Stimulated activated CD4-positive, alpha-beta T cell treated with anti-CD3 and anti-CD28 coated beads, Interleukin-4, amount 100 ng/mL, for 1 hour (primary cell): ENCODE measurements around the gene NOL11.
"Not testable (repeated sequence)": the region's sequence is repeated elsewhere in the genome, so short reads cannot be mapped to it uniquely, and the experiment has no call there.

Experiments
- DNase-seq: peaks from one replicate; pipeline ENCODE4 v3.0.0-alpha.2; 2020

Gene NOL11

DNA sequence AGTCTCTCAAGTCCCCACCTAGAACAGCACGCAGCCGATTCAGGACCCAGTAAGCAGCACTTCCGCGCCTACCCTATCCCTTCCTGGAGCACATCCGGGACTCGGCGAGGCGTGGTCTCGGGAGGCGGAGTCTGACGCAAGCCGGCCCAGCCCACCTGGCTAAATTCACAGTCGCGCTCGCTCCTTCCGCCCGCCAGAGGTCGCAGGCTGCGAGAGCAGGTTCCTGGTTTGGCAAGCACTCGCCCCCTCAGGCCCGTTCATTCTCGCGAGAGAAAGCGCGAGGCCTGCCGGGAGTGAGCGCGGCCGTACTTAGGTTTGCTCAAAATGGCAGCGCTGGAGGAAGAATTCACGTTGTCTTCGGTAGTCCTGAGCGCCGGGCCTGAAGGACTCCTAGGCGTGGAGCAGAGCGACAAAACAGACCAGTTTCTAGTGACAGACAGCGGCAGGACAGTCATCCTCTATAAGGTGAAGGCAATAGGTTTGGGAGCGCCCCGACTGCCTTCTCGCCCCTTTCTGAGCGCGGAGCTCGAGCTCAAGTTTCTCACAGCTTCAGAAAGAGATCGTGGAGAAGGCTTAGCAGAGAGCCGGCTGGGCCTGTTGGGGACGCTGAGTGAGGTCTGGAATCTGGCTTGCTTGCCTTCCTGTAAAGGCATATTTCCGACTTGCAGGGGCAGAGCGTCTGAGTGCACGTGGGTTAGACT, at the start of gene NOL11:
NOL11 (plus strand) TSS at position 313 of the 701 bp plus-strand sequence; CDS start at position 325, 12 bp downstream.
- DNase-seq = peak; percentile 99

DNA sequence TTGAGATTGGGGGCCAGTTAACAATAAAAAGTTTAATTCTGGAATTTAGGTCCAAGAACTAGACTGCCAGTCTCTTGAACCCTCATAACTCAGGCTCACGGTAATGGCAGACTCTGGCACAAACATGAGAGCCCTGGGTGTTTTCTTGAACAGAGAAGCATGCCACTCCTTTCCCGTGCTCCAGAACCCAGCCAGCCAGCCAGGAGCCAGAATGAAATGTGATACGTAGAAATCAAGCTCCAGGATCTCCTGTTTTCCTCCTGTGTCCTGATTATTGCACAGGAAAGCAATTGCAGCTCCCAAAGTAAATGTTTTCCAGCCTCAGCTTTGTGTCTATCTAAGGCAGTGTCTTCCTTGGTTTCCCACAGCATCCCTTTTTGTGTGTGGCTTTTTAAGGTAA, 46.2 kb upstream of the NOL11 start:
- no peak for DNase-seq

DNA sequence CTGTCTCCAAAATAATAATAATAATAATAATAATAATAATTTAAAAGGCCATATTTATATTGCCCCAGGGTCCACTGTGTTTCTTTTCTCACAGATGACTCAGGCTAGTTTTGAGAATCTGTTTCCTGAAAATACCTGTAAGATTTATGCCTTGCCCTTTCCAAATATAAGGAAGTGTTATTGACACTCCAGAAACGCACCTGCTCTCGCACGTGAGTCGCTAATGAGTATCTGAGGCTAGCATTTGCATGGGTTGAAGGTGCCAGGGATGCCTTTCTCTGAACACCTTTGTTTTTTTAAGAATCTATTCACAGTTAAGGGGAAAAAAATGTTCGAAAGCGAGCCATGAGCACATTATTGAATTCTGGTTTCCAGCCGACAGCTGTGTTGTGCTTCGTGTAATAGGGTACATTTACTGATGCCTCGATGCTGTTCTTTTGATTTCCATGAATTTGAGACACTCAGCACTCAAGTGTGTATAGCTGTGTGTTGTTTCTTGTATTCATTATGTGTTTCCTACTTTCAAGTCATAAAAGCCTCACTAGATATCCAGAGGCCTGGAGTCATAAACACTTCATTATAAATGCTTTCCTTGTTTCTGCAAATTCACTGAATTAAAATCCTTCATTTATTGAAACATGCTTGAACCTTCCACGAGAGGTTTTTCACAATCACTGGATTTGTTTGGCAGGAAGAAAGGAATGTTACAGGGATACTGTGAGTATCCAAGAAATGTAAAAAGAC, 45.0 kb upstream of the NOL11 start:
- no peak for DNase-seq

DNA sequence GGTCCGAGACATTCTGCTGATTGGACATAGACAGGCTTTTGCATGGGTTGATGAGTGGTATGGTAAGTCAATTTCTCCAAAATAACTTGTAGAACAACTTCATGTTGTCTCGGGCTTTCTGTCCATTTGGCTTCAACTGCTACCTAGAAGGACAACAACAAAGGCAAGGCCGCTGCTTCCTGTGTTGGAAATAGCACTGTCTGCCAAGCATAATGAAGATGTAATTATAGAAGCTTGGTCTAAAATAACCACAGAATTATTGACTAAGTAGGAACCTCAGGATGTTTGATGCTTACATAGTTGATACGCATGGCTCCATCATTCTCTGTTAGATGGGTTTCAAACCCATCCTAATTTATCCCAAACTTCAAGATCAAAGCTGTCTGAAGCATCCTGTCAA, 42.3 kb upstream of the NOL11 start:
- DNase-seq = no peak

DNA sequence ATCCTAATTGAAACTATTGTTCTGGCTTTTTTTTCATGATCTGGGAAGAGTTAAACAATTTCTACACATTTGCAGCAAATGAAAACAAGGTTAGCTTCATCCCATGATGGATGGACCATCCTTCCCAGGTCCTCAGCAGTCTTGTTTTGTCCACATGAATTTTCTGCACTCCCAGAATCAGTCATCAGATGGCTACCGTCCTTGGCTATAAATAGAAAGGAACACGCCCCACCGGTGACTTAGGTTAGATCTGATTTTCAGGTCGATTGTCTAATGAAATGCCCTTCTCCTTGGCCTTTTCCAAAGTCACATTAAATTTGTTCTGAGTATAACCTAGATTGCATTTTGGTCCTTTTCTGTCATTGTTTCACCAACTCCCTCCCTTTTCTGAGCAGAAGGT, 41.4 kb upstream of the NOL11 start:
- DNase-seq = no peak

DNA sequence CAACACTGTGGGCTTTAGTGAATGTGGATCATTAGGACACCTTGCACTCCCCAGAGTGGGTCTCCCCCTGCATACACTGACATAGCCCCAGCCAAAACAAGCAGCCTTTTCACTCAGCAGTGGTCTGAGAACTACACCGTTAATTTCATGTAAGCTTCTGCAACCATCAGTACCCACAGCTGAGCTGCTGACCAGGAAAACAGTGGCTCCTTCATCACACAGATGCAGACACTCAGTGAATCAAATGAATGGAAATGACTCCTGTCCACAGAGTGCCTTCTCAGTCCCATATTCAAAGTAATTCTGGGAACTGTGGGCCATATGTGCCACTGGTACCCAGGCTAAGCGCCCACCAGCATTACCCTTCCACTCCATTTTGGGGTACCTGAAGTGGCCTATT, 39.3 kb upstream of the NOL11 start:
- no peak for DNase-seq

DNA sequence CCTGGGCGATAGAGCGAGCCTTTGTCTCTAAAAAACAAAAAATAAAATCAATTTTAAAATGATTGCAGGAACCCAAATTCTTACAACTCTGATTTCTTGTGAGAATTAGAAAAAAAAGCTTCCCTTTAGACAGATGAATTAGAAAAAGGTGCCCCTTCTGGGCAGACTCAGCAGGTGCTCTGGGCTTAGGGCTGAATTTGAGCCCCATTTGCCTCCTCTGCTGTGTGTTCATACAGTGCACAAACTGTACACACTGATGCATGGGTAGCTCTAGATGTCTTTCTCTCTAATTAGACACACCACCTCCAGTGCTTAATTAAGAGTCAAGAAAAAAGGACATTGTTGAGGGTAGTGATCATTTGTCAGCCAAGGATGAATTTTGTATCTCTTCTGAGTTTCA, 38.5 kb upstream of the NOL11 start:
- no peak for DNase-seq

DNA sequence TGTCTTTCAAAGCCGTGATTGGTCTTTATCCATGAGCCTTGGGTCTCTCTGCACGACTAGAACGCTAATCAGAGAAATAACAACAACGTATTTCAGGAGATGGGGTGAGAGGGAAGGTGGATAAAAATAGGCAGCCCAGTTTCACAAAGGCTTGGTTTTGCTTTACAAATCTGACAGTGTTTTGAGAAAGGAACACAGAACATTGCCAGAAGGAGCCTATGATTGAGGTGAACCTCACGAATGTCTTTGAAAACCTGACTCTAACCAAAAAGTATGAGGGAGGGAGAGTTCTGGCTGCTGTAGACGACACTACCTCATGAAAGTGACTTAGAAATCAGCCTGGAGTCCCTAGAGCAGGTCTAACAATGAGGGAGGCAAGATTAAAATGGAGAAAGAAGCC, 38.0 kb upstream of the NOL11 start:
- DNase-seq = no peak

DNA sequence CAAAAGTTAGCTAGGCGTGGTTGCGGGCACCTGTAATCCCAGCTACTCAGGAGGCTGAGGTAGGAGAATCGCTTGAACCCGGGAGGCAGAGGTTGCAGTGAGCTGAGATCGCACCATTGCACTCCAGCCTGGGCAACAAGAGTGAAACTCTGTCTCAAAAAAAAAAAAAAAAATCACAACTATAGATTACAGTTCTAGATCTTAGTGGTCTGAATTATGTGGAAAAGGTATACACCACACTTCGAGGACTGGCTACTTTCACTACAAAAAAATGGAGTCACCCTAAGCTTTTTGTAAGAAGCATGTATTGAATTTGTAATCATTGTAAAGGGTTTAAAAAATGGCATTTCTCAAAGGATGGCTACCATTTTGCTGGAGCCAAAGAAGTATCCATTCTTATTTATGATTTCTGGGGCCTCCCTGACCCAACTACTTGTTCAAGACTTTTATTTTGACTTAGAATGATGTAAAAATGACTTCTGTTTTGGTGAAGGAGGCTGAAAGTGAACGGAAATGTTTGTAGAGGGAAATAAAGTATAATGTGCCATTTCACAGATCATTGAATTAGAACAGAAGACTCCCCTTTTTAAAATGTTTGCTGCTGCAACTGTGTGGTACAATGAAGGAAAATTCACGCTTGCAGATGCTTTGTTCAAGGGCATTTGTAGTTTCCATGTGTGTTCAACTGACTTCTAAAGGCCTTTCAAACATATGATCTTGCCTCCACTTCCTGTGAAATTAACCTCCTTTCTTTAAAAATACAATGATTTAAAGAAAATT, 37.1 kb upstream of the NOL11 start:
- no peak for DNase-seq

DNA sequence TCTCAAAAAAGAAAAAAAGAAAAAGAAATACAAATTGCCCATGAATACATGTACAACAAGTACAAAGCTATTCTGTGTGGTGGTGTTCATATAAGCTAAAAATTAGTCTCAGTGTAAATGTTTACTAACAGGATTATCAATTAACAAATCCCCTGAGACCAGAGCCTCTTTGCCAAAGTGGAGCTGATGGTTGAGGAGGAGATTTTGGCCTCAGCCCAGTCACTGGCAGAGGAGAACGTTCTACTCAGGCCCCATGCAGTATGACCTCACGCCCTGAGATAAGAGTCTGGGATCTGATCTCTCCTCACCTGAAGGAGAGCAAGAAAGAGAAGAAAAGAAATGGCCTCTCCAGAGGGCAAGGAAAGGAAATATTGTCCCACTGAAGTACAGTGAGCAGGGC, 35.5 kb upstream of the NOL11 start:
- DNase-seq = no peak

DNA sequence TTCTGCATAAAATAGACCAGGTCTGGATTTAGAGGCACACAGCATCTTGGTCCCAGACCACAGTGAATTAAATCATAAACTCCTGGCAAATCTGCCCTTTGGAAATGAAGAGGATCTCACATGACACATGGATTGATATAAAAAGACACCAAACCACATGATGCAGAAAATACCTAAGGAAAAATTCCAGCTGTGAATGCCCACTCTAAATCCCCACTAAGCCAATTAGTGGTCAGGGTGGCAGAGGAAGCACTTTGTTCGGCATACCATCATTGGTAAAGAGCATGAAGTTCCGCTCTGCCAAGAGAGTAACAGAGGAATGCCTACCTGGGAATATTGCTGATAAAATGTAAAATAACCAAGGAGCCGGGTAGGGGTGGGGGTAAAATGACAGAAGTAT, 32.4 kb upstream of the NOL11 start:
- no peak for DNase-seq

DNA sequence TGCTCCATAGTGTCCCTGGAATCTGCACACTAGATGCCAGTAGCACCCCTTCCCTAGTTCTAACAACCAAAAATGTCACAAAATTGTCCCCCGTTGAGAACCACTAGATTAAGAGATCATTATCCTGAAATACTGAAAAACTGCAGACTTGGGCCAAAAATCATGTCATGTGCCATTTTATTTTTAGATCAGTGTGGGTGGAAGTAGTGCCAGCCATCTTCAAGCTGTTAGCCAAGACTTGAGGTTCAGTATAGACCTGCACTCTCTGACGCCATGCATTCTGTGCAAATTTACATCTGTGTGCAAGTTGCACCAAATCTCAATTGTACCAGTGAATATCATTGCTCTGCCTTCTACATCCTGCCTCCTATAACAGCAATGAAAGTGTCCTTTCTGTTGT, 31.5 kb upstream of the NOL11 start:
- DNase-seq = no peak

DNA sequence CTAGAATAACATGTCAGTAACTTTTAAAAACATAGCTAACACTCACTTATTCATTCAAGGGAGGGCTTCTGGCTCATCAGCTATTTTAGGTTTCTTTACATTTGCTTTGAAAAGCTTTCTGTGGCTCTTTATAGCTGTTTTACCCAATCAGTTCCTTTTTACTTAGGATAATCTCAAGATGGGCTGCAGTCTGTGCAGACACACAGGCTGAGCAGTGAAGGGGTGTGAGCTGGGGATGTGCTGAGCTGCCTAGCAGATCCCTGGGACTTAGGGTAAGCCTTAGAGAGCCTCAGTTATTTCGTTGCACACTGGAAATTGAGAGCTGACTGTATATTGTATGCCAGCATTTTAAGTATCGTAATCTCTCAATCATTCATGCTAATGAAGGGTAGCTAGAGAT, 30.2 kb upstream of the NOL11 start:
- no peak for DNase-seq

DNA sequence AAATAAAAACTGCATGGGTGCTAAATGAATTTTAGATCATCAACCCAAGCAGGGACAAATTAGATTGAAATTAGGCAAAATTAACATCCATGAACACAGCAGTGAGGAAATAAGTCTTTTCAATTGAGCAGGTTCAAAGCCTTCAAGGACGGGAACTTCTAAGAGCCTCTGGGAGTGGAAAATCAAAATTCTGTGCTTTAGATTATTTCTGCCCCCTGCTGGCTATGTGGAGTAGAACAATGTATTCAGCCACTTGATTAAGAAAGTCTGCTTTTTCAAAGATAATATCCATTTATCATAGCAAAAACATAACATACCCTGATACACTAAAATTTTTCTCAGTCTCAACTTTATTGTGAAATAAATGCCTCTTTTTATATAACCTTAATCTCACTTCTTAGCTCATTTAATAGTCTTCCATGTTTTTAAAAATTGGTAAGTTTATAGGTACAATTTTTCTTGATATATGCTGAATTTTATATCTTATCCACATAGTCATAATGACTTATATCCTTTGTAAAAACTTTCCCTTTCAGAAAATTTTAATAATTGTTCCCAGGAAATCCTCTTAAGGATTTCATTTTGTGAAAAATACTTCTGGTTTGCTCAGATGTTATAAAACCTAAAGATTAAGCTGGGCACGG, 28.1 kb upstream of the NOL11 start:
- peak; percentile 7 for DNase-seq

DNA sequence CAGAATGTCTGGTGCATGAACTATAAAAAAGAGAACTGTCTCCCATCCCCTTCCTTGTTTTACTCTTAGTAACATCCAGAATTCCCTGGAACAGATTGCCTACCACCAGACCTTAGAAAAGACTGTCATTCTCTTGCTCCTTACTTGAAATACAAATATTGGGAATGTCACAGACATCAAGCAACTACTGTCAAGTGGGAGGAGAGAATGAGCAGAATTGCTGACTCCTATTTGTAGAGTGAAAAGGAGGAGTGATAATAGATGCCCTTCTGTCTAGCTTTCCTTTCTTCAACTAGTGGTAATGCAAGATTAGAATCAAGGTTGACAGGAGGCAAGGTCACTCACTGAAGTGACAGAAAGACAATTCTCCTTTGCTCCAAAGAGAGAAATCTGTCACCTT, 23.9 kb upstream of the NOL11 start:
- DNase-seq = no peak

DNA sequence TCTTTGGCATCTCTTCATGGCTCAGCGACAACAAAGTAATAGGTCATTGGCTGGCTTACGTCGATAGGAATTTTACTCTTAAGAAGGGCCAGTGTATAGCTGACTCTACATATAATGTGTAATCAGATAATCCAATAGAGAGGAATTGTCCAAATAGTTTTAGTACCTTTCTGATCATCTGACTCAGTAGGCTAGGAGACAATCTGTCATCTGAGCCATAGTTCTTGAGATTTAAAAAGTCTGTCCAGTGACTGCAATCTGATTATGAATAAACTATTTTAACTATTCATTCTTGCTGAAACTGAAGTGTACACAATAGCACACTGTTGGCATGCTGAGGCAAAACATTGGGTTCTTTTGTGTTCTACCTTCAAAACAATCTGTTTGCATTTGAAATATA, 21.4 kb upstream of the NOL11 start:
- DNase-seq = no peak

DNA sequence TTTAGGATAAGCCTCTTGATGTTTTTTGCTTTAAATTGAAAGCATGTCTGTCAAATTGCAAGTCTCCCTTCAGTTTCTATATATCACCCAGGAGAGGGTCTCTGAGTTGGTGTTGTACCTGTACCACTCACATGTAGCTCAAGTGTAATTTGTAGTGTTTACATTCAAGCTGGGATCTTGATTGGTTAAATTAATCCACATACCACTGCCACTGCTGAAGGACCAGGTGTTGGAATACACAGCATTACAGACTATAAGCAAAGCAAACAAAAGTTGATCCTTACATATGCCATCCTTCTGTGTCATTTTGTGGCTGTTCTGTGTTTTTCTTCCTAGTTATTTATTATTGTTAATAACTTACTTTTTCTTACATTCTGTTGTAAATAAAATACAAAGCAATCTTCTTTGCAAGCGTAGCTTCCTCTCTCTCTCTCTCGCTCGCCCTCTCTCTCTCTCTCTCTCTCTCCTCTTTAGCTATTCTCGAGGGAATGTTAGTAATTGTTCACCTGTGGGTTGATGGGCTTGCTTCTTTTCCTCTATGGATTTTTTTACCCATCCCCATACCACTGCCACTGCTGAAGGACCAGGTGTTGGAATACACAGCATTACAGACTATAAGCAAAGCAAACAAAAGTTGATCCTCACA, 20.8 kb upstream of the NOL11 start:
- no peak for DNase-seq

DNA sequence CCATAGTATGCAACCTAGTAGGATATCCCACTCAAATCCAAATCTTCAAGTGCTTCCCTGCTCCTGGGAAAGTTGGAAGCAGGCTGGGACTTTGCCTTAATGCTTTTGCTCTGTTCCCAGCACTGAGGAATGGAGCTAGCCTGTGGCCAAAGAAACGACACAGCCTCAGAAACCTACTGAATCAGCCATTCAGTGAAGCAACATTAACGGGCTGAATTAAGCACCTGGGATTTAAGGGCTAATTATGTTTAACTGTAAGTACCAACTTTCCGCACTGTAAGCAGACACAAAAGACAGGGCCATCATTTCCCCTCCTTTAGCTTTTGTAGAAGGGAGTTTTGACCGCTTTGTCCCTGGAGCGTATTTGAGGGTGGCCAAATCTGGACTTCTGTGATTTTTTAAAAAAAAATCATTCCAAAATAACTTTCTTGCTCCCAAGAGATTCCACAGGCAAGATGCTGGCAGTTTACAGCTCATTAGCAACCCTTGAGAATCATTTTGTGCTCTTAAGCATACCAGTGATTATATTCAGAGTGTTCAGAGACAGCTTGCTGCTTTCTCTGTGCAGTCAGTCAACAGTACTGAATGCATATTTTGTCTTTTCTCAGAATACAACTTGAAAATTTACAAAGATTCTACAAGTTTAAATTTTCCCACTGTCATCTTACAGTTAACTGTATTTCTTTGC, 17.6 kb upstream of the NOL11 start:
- no peak for DNase-seq

DNA sequence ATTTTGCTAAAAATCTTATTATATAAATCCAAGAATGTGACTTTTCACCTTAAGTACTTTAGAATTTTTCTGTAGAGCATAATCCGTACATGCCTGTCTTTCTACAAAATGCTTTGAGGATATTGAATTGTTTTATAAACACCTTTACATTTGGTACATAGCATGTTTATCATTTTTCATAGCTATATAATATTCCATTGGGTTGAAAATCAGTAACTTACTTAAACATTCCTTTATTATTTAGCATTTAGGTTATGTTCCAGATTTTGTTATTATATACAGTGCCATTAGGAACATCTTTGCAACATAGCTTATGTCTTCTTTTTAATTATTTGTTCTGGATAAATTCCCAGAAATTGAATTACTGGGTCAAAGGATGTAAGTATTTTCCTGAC, 17.0 kb upstream of the NOL11 start:
- DNase-seq = no peak

DNA sequence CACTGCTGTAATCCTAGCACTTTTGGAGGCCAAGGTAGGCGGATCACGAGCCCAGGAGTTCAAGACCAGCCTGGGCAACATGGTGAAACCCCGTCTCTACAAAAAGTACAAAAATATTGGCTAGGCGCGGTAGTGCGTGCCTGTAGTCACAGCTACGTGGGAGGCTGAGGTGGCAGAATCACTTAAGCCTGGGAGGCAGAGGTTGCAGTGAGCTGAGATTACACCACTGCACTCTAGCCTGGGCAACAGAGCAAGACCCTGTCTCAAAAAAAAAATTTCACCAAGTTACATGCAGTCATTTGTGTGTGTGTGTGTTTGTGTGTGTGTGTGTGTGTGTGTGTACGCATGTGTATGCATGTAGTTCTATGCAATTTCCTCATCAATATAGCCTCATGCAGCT, 14.9 kb upstream of the NOL11 start:
- DNase-seq = not testable (repeated sequence)

DNA sequence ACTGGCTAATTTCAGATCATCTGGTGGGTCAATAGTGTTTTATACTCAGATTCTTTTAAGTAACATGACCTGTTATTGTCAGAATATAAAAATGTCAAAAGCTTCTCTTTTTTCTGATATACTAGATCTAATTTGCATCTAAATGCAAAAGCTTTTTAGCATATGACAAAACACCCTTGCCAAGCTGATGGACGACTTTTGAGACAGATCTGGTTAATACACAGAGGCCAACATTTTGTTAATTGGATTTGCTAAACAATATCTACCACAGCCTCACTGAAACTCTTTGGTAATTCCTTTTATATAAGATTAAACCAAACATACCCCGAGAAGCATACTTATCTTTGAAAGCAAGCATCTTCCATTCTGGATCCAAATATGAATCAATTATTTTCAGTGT, 10.3 kb upstream of the NOL11 start:
- DNase-seq = no peak

DNA sequence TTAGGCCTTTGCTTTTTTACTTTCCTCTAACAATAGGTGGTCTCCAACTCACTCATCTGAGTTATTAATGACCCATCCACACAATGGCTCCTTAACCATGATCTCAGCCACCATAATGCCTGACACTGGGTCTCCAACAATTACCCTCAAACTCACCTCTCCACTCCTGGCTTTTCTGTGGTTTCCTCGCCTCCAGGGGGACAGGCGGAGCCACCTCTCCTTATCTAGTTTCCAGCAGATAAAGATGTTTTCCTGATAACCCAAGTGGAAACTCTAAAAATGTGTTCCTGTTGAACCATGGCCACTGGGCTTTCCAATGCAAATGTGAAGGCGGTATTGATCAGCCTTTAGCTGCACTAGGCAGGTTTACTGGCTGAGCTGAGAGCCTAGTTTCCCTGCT, 9.4 kb upstream of the NOL11 start:
- DNase-seq = no peak
